ENCODE results near the gene RECK.
A peak's percentile ranks its signal among the peaks of the same experiment; 100 is the strongest.
"Not testable (repeated sequence)": the region's sequence is repeated elsewhere in the genome, so short reads cannot be mapped to it uniquely, and the experiment has no call there.

Gene RECK

GRCh38 chr9:36158917-36159316 is 122.2 kb downstream of the RECK start:
- DNase-seq (ENCODE audit: low spot score) = no peak

GRCh38 chr9:36159509-36159908 is 122.8 kb downstream of the RECK start:
- not testable (repeated sequence) for DNase-seq (ENCODE audit: low spot score)

GRCh38 chr9:36160126-36160525 is 123.4 kb downstream of the RECK start:
- not testable (repeated sequence) for DNase-seq (ENCODE audit: low spot score)

DNA sequence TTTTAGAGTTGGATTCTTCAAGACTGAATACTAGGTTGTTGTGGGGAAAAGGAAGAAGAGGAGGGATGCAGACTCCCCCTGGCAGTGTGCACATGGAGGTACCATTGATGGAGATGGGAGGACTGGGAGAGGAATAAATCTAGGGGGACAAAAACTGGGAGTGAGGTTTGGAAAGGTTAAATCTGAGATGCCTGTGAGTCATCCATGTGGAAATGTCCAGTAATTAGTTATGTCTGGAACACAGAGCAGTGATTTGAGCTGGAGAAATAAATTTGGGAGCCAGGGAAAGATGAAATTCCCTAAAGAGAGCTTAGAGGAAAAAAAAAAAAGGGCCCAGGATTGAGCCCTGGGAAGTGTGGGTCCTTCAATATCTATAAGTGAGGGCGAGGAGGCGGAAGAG is 124.5 kb downstream of the RECK start:
- DNase-seq (ENCODE audit: low spot score) = no peak

- DNase-seq (ENCODE audit: low spot score) = no peak
These were observed 125.6 kb downstream of the RECK start for GRCh38 chr9:36162211-36162738.

GRCh38 chr9:36163049-36163785 is 126.5 kb downstream of the RECK start:
- DNase-seq (ENCODE audit: low spot score) = no peak

DNA sequence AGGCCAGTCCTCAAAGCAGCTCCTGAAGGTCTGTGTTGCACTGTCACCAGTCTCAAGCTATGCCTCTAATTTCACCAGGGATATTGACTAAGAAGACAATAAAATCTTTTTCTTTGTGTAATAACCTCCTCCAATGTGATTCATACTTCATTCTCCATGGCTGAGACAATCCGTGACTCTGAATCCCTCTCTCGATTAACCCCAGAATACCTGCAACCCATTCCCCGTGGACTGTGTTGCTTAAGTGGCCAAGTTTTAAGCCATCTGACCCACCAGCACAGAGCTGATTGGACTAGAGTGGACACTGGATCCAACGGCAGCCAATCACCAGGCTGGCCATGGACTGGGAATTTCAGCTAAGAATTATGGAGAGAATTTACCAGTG is 127.1 kb downstream of the RECK start:
- DNase-seq (ENCODE audit: low spot score) = no peak

- no peak for DNase-seq (ENCODE audit: low spot score)
These were observed 127.7 kb downstream of the RECK start for GRCh38 chr9:36164372-36164771.

DNA sequence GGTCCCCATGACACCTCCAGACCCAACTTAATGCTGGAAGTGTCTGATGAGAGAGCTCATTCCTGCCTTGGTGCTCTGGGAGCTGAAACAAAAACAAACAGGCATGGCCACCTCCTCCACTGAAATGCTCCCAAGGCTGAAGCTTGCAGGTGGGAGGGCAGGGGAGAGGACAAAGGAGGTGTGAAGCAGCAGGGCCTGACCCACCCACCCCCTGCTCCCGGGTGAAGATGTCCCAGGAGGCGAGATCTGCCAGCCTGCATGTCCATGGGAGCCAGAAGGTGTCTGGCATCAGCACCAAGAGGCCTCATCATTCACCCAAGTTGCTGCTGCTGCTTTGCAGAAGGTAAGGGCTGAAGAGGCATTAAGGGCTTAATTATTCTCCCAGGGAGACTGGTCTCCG is 128.3 kb downstream of the RECK start:
- DNase-seq (ENCODE audit: low spot score) = no peak

DNA sequence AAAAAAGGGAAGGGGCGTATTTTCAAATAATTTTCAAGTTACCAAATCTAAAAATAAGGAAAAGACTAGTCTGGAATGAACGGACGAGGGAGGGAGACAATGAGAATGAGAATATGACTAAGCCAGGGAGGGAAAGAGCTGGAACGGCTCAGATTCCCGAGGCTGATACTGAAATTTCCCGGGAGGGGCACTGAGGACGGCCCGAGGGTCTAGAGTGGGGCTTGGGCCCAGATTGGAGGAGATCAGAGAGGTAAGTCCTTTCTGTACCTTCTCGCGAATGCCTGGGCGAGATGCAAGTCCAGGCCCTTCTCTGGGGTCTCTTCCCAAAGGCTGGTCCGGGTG is 129.1 kb downstream of the RECK start:
- DNase-seq (ENCODE audit: low spot score) = no peak

- DNase-seq (ENCODE audit: low spot score) = peak; percentile 84
These were observed 129.6 kb downstream of the RECK start for GRCh38 chr9:36166168-36166927.

DNA sequence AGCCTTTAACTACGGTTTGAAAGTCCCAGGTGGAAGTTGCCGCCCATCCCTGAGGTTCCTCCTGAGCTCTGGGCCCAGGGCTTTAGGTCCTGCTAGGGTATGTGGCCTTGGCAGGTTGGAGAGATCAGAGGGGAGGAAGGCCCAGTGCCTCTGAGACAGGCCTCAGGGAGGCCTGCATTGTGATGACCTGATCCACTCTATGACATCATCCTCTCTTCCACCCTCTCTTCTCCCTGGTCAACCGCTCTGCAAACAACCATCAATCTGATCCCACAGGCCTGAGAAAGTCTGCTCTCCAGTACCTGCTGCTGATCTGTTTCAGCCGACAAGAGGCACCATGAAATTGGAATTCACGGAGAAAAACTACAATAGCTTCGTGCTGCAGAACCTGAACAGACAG is 132.5 kb downstream of the RECK start, which contains the start of gene CCIN:
Gene CCIN, plus strand, starts transcription at position 223 of the 400 bp plus-strand sequence. Its CDS starts 115 bp downstream, at position 338.
- DNase-seq (ENCODE audit: low spot score) = no peak

- DNase-seq (ENCODE audit: low spot score) = no peak
These were observed 133.0 kb downstream of the RECK start for GRCh38 chr9:36169708-36170107.

- no peak for DNase-seq (ENCODE audit: low spot score)
These were observed 133.8 kb downstream of the RECK start for GRCh38 chr9:36170531-36170930.

- no peak for DNase-seq (ENCODE audit: low spot score)
These were observed 137.1 kb downstream of the RECK start for GRCh38 chr9:36173861-36174260.

Data from CD4-positive, alpha-beta T cell treated with Interleukin-15 for 4 hours (primary cell).